GM23248 (cell line): ENCODE results near the gene LCNL1. TPM values are rescaled to one million over a fixed set of nuclear protein-coding genes. Genes with fewer than 3 reads are reported as not detected.

Experiments
- DNase-seq: peaks from one replicate; pipeline ENCODE4 v3.0.0-alpha.2; 2015
- H2AFZ ChIP-seq: fragments of 200-600 bp; sonication (generic); 2 replicates; pipeline ENCODE4 v1.6.1; 2016; ENCODE audit warnings: antibody characterized with exemption
- H3F3A ChIP-seq: fragments of 200-600 bp; sonication (generic); 2 replicates; pipeline ENCODE4 v1.6.1; 2016; ENCODE audit warnings: mild to moderate bottlenecking, antibody characterized with exemption, mixed run types; ENCODE audit not compliant: insufficient read depth
- H3K27ac ChIP-seq: fragments of 200-600 bp; sonication (generic); 2 replicates; pipeline ENCODE4 v1.5.1; 2016; ENCODE audit warnings: mild to moderate bottlenecking
- H3K27me3 ChIP-seq: fragments of 200-600 bp; sonication (generic); replicated peaks from 2 replicates; pipeline ENCODE4 v1.6.1; 2016; ENCODE audit warnings: mild to moderate bottlenecking; ENCODE audit not compliant: insufficient read depth
- H3K36me3 ChIP-seq: fragments of 200-600 bp; sonication (generic); 2 replicates; pipeline ENCODE4 v1.6.1; 2016; ENCODE audit warnings: low read depth, mild to moderate bottlenecking
- H3K4me1 ChIP-seq: fragments of 200-600 bp; sonication (generic); 2 replicates; pipeline ENCODE4 v1.6.1; 2016; ENCODE audit warnings: mild to moderate bottlenecking; ENCODE audit not compliant: insufficient read depth
- H3K4me2 ChIP-seq: fragments of 200-600 bp; sonication (generic); one replicate; pipeline ENCODE4 v1.6.1; 2016; ENCODE audit warnings: mild to moderate bottlenecking; ENCODE audit not compliant: unreplicated experiment
- H3K4me3 ChIP-seq: fragments of 200-600 bp; sonication (generic); 2 replicates; pipeline ENCODE4 v1.5.1; 2016; ENCODE audit warnings: mild to moderate bottlenecking
- H3K79me2 ChIP-seq: fragments of 200-600 bp; sonication (generic); 2 replicates; pipeline ENCODE4 v1.6.1; 2016; ENCODE audit warnings: mild to moderate bottlenecking; ENCODE audit not compliant: insufficient read depth
- H3K9ac ChIP-seq: fragments of 200-600 bp; sonication (generic); 2 replicates; pipeline ENCODE4 v1.6.1; 2016; ENCODE audit warnings: mild to moderate bottlenecking
- H3K9me2 ChIP-seq: fragments of 200-600 bp; sonication (generic); 2 replicates; pipeline ENCODE4 v1.6.1; 2016; ENCODE audit warnings: mixed run types, mild to moderate bottlenecking, moderate library complexity; ENCODE audit not compliant: insufficient read depth
- H3K9me3 ChIP-seq: fragments of 200-600 bp; sonication (generic); one replicate; pipeline ENCODE4 v1.6.1; 2017; ENCODE audit warnings: low read depth
- H4K20me1 ChIP-seq: fragments of 200-600 bp; sonication (generic); 2 replicates; pipeline ENCODE4 v1.6.0; 2016; ENCODE audit not compliant: insufficient read depth
- EZH2 ChIP-seq: fragments of 200-600 bp; sonication (generic); IDR thresholded peaks from 2 replicates; pipeline ENCODE4 v1.6.1; 2018; ENCODE audit warnings: antibody characterized with exemption, mild to moderate bottlenecking; ENCODE audit not compliant: insufficient read depth, poor library complexity, severe bottlenecking
- EZH2phosphoT487 ChIP-seq: fragments of 200-600 bp; sonication (generic); IDR thresholded peaks from 2 replicates; pipeline ENCODE4 v1.6.1; 2018; ENCODE audit warnings: antibody characterized with exemption, moderate library complexity, mild to moderate bottlenecking, low read depth; ENCODE audit not compliant: insufficient read depth
- WGBS, 2 experiments: methylation state at CpG; one replicate each; pipeline ENCODE4 v1.1.6; 2015 to 2017; ENCODE audit warnings: low lambda C conversion rate in 2 of 2, low coverage in 1 of 2; ENCODE audit errors: missing lambda C conversion rate in 2 of 2; 5-methylcytosine and 5-hydroxymethylcytosine counted together
- in situ Hi-C: fragments of 300-500 bp; cut with MboI; formaldehyde crosslinking; loops from 2 replicates; pipeline ENCODE4 v1.15.0; 2020
- polyA plus RNA-seq: library from polyadenylated mRNA; unstranded; fragments of >200 nt; fragmentation: Nextera tagmentation; extraction: Ambion mirVana; gene quantifications from 2 replicates; pipeline ENCODE4 v1.2.1, GENCODE V29; 2016
- total RNA-seq: library from RNA; depleted of rRNA; stranded (reverse); fragments of >200 nt; shearing (Covaris generic); gene quantifications from 2 replicates; pipeline ENCODE4 v1.2.3, GENCODE V29; 2014

Gene LCNL1
- total and polyA plus RNA-seq, 2 experiments from 2014 or later: not detected

GRCh38 chr9:136960212-136960937 lies 22.4 kb upstream of the LCNL1 start:
- Histone ChIP-seq H3K27ac (no peak overlapping the region), H3K4me1 (no peaks in the 10 kb centered on the region), H3K9me2 (no peaks in the 10 kb centered on the region), H3K4me3 (no peak overlapping the region), H3K36me3 (no peaks in the 10 kb centered on the region), H3K79me2 (no peaks in the 10 kb centered on the region), H2AFZ (no peak overlapping the region), H3F3A (no peaks in the 10 kb centered on the region), H3K9ac (no peak overlapping the region), H3K27me3 (no peaks in the 10 kb centered on the region), H4K20me1 (no peaks in the 10 kb centered on the region), H3K4me2 (no peak overlapping the region), H3K9me3 (no peaks in the 10 kb centered on the region)
- TF ChIP-seq EZH2 (no peak), EZH2phosphoT487 (no peak)
- DNase-seq: no peak
- 72 to 80% methylated on average over 7 to 18 of the region's 19 CpGs for WGBS, 2 experiments
- in situ Hi-C loops: no loop called here

GRCh38 chr9:136960938-136961275 lies 21.9 kb upstream of the LCNL1 start:
- 76 to 78% methylated on average over 14 to 15 of the region's 15 CpGs for WGBS, 2 experiments
- Histone ChIP-seq H3K27me3 (no peaks in the 10 kb centered on the region), H2AFZ (no peak overlapping the region), H3K36me3 (no peaks in the 10 kb centered on the region), H3K4me2 (no peak overlapping the region), H3K4me3 (no peak overlapping the region), H3K27ac (no peak overlapping the region), H3K9me2 (no peaks in the 10 kb centered on the region), H3K79me2 (no peaks in the 10 kb centered on the region), H3K4me1 (no peaks in the 10 kb centered on the region), H3F3A (no peaks in the 10 kb centered on the region), H3K9ac (no peak overlapping the region), H4K20me1 (no peaks in the 10 kb centered on the region), H3K9me3 (no peaks in the 10 kb centered on the region)
- DNase-seq: no peak
- TF ChIP-seq EZH2 (no peak), EZH2phosphoT487 (no peak)
- in situ Hi-C loops: no loop called here

- Histone ChIP-seq H3K79me2 (no peaks in the 10 kb centered on the region), H3K4me1 (no peaks in the 10 kb centered on the region), H4K20me1 (no peaks in the 10 kb centered on the region), H3K27me3 (no peaks in the 10 kb centered on the region), H3F3A (no peaks in the 10 kb centered on the region), H3K4me2 (no peak overlapping the region), H3K27ac (no peak overlapping the region), H2AFZ (no peak overlapping the region), H3K9ac (no peak overlapping the region), H3K4me3 (no peak overlapping the region), H3K36me3 (no peaks in the 10 kb centered on the region), H3K9me2 (no peaks in the 10 kb centered on the region), H3K9me3 (no peaks in the 10 kb centered on the region)
- TF ChIP-seq EZH2 (no peak), EZH2phosphoT487 (no peak)
- no peak for DNase-seq
- 40 to 49% methylated on average over 21 to 22 of the region's 23 CpGs for WGBS, 2 experiments
- in situ Hi-C loops: no loop called here
Observed at GRCh38 chr9:136961279-136962065, 21.3 kb upstream of the LCNL1 start.

GRCh38 chr9:136962163-136962562 lies 20.6 kb upstream of the LCNL1 start:
- H3K9ac ChIP-seq: no peak overlapping the region
- H3K36me3 ChIP-seq: no peaks in the 10 kb centered on the region
- no peaks in the 10 kb centered on the region for H3K79me2 ChIP-seq
- TF ChIP-seq EZH2phosphoT487 (no peak), EZH2 (no peak)
- in situ Hi-C loops: no loop called here
- no peak overlapping the region for H3K4me2 ChIP-seq
- WGBS, 2 experiments: 84 to 85% methylated on average over 9 of the region's 9 CpGs
- no peaks in the 10 kb centered on the region for H3K9me3 ChIP-seq
- H4K20me1 ChIP-seq: no peaks in the 10 kb centered on the region
- no peak overlapping the region for H2AFZ ChIP-seq
- H3K9me2 ChIP-seq: no peaks in the 10 kb centered on the region
- no peaks in the 10 kb centered on the region for H3K27me3 ChIP-seq
- no peak overlapping the region for H3K27ac ChIP-seq
- no peak overlapping the region for H3K4me3 ChIP-seq
- H3K4me1 ChIP-seq: no peaks in the 10 kb centered on the region
- no peaks in the 10 kb centered on the region for H3F3A ChIP-seq
- DNase-seq: no peak
